B cell (primary cell): ENCODE results near the gene CBLN3. TPM values are rescaled to one million over a fixed set of nuclear protein-coding genes. Genes with fewer than 3 reads are reported as not detected.

Source experiments
- ATAC-seq: fragments of 200-7000 bp; cut with Tn5 transposase; one replicate; pipeline ENCODE4 v1.10.0; 2021; ENCODE audit warnings: low read depth, mild to moderate bottlenecking, moderate number of reproducible peaks, moderate library complexity
- CTCF ChIA-PET: fragments of 350-600 bp; sonication (Branson Sonifier 250); formaldehyde crosslinking; loops from one replicate; lab custom pipeline; 2021; ENCODE audit warnings: antibody characterized with exemption, inconsistent platforms; lab: Charles Lee
- POLR2A ChIA-PET: fragments of 350-600 bp; sonication (Branson Sonifier 250); formaldehyde crosslinking; loops from one replicate; lab custom pipeline; 2021; ENCODE audit warnings: antibody characterized with exemption; lab: Charles Lee
- DNase-seq: peaks from one replicate; pipeline ENCODE4 v3.0.0; 2013
- H2AFZ ChIP-seq: 2 replicates; pipeline ENCODE4 v1.6.1; 2012; ENCODE audit warnings: mild to moderate bottlenecking, low read depth, low read length; ENCODE audit not compliant: insufficient read depth, poor library complexity, severe bottlenecking
- H3K27ac ChIP-seq, 2 donors: 1 replicate in 1 of 2; 2 replicates in 1 of 2; pipeline ENCODE4 v1.5.1; 2012 to 2013; ENCODE audit warnings: low read length in 2 of 2, mild to moderate bottlenecking in 2 of 2, moderate library complexity in 1 of 2
- H3K27me3 ChIP-seq, 4 experiments: fragments of 200-600 bp in 1 of 4; sonication (generic) in 1 of 4; replicated peaks in 1 of 4; 1 replicate in 2 of 4; 2 replicates in 2 of 4; pipeline versions ENCODE4 v1.6.1 to v1.7.0; 2013 to 2016; ENCODE audit warnings: low read length in 3 of 4, mild to moderate bottlenecking in 2 of 4, mixed read lengths in 1 of 4, moderate library complexity in 1 of 4; ENCODE audit not compliant: insufficient read depth in 4 of 4, control insufficient read depth in 3 of 4; ENCODE audit errors: control extremely low read depth in 1 of 4
- H3K36me3 ChIP-seq, 2 experiments: replicated peaks in 1 of 2; 1 replicate in 1 of 2; 2 replicates in 1 of 2; pipeline versions ENCODE4 v1.6.1 to v1.7.1; 2013; ENCODE audit warnings: low read length in 1 of 2; ENCODE audit not compliant: insufficient read depth in 2 of 2, control insufficient read depth in 1 of 2; ENCODE audit errors: control extremely low read depth in 1 of 2, extremely low read depth in 1 of 2
- H3K4me1 ChIP-seq, 2 donors: fragments of 200-600 bp in 1 of 2; sonication (generic) in 1 of 2; 1 replicate in 1 of 2; 2 replicates in 1 of 2; pipeline versions ENCODE4 v1.5.1 to v1.6.1; 2013 to 2017; ENCODE audit warnings: low read length in 2 of 2; ENCODE audit not compliant: control insufficient read depth in 2 of 2, insufficient read depth in 2 of 2
- H3K4me2 ChIP-seq: replicated peaks from 2 replicates; pipeline ENCODE3; 2012; ENCODE audit warnings: mild to moderate bottlenecking, low read depth, low read length; ENCODE audit not compliant: poor library complexity, severe bottlenecking
- H3K4me3 ChIP-seq, 5 experiments: fragments of 200-600 bp in 1 of 5; sonication (generic) in 1 of 5; 1 replicate in 3 of 5; 2 replicates in 2 of 5; pipeline versions ENCODE4 v1.5.1 to v1.7.0; 2011 to 2016; ENCODE audit warnings: low read length in 4 of 5, mild to moderate bottlenecking in 4 of 5, low read depth in 2 of 5, control low read depth in 1 of 5, moderate library complexity in 1 of 5; ENCODE audit not compliant: insufficient read depth in 1 of 5; ENCODE audit errors: control extremely low read depth in 1 of 5, extremely low read depth in 1 of 5
- H3K79me2 ChIP-seq: fragments of 200-600 bp; sonication (generic); one replicate; pipeline ENCODE4 v1.6.0; 2016; ENCODE audit warnings: low read length; ENCODE audit not compliant: control insufficient read depth, insufficient read depth
- H3K9ac ChIP-seq: fragments of 200-600 bp; sonication (generic); 2 replicates; pipeline ENCODE4 v1.6.1; 2017; ENCODE audit warnings: mild to moderate bottlenecking, low read length, moderate library complexity
- H3K9me3 ChIP-seq, 3 donors: one replicate each; pipeline versions ENCODE4 v1.6.1 to v1.7.1; 2013; ENCODE audit warnings: low read length in 2 of 3; ENCODE audit not compliant: control insufficient read depth in 2 of 3, insufficient read depth in 1 of 3; ENCODE audit errors: control extremely low read depth in 1 of 3
- H4K20me1 ChIP-seq: 2 replicates; pipeline ENCODE4 v1.6.0; 2012; ENCODE audit warnings: mild to moderate bottlenecking, low read length; ENCODE audit not compliant: insufficient read depth, control insufficient read depth, poor library complexity, severe bottlenecking
- H3K27ac Mint-ChIP-seq: one replicate; pipeline ENCODE4 v1.8.0; 2021; ENCODE audit warnings: mixed read lengths
- H3K27me3 Mint-ChIP-seq: one replicate; pipeline ENCODE4 v1.8.0; 2021; ENCODE audit warnings: mixed read lengths
- H3K4me1 Mint-ChIP-seq: one replicate; pipeline ENCODE4 v1.8.0; 2021; ENCODE audit warnings: mixed read lengths
- H3K4me3 Mint-ChIP-seq: one replicate; pipeline ENCODE4 v1.8.0; 2021; ENCODE audit warnings: mixed read lengths
- H3K9me3 Mint-ChIP-seq: one replicate; pipeline ENCODE4 v1.8.0; 2022; ENCODE audit warnings: mixed read lengths; ENCODE audit not compliant: insufficient read depth
- CTCF ChIP-seq: fragments of 200-600 bp; IDR thresholded peaks from one replicate; pipeline ENCODE4 v1.8.0; 2022; ENCODE audit warnings: antibody characterized with exemption, mild to moderate bottlenecking
- EZH2 ChIP-seq: IDR thresholded peaks from 2 replicates; pipeline ENCODE4 v1.6.1; 2012; ENCODE audit warnings: borderline replicate concordance, low read depth, mild to moderate bottlenecking, moderate library complexity, low read length; ENCODE audit not compliant: insufficient read depth, poor library complexity, severe bottlenecking
- WGBS: methylation state at CpG from one replicate; pipeline ENCODE4 v1.1.5; 2013; ENCODE audit warnings: missing lambda C conversion rate; ENCODE audit not compliant: insufficient coverage; 5-methylcytosine and 5-hydroxymethylcytosine counted together
- intact Hi-C: fragments of 100-400 bp; cut with micrococcal nuclease; formaldehyde crosslinking; loops from one replicate; pipeline ENCODE4 v1.10.0; 2022
- polyA plus RNA-seq: library from polyadenylated mRNA; depleted of rRNA; stranded (reverse); fragments of >200 nt; gene quantifications from 2 replicates; pipeline ENCODE4 v1.2.3, GENCODE V29; 2012
- total RNA-seq, 2 donors: library from RNA; stranded (reverse); fragments of 120-200 nt in 1 of 2; gene quantifications; 1 replicate in 1 of 2; 2 replicates in 1 of 2; pipeline versions ENCODE4 v1.2.3 to v1.2.4, GENCODE V29; 2013 to 2022

The CBLN3 gene
- total and polyA plus RNA-seq, 2 donors (not counting 1 experiment from before 2014, with no cell fraction given) = 35.0 to 134 TPM

GRCh38 chr14:24399447-24399822 lies 30.0 kb downstream of the CBLN3 start:
- Histone ChIP-seq H4K20me1 (no peaks in the 10 kb centered on the region), H3K4me2 (peak overlapping the region; percentile 94), H3K79me2 (no peaks in the 10 kb centered on the region), H3K27me3 (peaks cover 0 to 18% (median 1%) of the 10 kb centered on the region in 4 experiments), H2AFZ (peak overlapping the region; percentile 81), H3K4me1 (peaks cover 9 to 12% of the 10 kb centered on the region in 2 donors), H3K9ac (peak overlapping the region; percentile 62), H3K4me3 (peak overlapping the region in 4 of 5 experiments; percentile 26 to 56 (median 52)), H3K36me3 (no peaks in the 10 kb centered on the region), H3K9me3 (no peaks in the 10 kb centered on the region), H3K27ac (no peak overlapping the region)
- Mint-ChIP-seq H3K4me1 (peaks cover 11% of the 10 kb centered on the region), H3K27me3 (peaks cover 31% of the 10 kb centered on the region), H3K4me3 (peak overlapping the region; percentile 75), H3K9me3 (no peaks in the 10 kb centered on the region), H3K27ac (no peak overlapping the region)
- CTCF ChIA-PET = interaction anchor here (1.1 to 2.0 kb wide), 4 partner anchors 9 to 66 kb away, joined by 5 to 6 read pairs (median 6); no protein-coding TSS in a partner anchor
- intact Hi-C loops = loop anchor here (2.0 kb wide), 1 partner anchor 59 kb away; no protein-coding TSS in a partner anchor
- WGBS = 28% methylated on average over 8 of the region's 8 CpGs
- POLR2A ChIA-PET = interaction anchor here (1.0 to 1.4 kb wide), 2 partner anchors 10 to 33 kb away, joined by 6 read pairs; no protein-coding TSS in a partner anchor
- ATAC-seq (no peak), DNase-seq (no peak)
- TF ChIP-seq CTCF = no peak
- TF ChIP-seq EZH2 = no peak
